ENCODE results near the gene EXOC2.

- TF ChIP-seq CTCF (IDR thresholded peaks at IDR 0.05; ENCODE audit: low read depth, low read length) (no peak), EZH2phosphoT487 (IDR thresholded peaks at IDR 0.05; ENCODE audit: low read depth) (no peak)
Measured at GRCh38 chr6:492178-492577, 200.8 kb downstream of the EXOC2 start.
